Measurements from ENCODE around the gene MSTN. TPM values are rescaled to one million over a fixed set of nuclear protein-coding genes. Genes with fewer than 3 reads are reported as not detected.

The MSTN gene
- total RNA-seq, 4 donors from 2014 or later = 0.27 to 0.45 (median 0.29) TPM; not detected in 1

DNA sequence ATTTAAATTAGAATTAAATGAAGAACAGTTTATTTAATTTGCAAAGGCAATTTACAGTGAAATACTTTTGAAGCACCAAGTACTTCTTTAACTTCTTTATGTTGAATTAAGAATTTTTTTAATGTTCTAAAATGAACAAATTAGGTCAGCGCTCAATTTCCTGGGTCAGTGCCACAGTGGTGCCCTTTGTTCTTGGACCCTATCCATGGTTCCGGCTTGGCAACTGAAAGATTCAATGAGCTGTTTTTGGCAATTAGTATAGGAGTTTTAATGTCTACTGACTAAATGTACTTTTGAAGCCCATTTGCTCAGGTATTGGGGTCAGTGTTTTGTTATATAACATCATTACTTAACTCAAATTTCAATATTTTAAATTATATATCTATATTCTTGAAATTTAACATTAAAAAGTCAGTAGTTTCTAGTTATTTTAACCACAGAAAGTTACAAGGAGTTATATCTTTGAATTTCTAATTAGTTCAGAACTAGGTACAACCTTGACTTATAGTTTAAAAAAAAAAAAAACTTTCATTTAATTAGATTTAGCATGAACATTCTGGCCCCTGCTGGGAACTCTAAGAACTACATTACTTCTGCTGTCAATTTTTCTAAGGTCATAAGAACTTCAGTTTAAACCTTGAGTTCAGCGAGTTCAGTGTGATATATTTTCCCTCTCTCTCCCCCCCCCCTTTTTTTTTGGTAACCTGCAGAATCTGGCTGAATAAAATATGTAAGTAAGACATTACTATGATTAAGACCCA, 7.6 kb upstream of the MSTN start:
- no peak overlapping the region for H3K4me3 ChIP-seq (replicated peaks in 1 of 3)
- no peaks in the 10 kb centered on the region for H3K27me3 ChIP-seq
- peaks cover 4 to 6% of the 10 kb centered on the region in 2 donors for H3K4me1 ChIP-seq
- TF ChIP-seq, protein P1, sequence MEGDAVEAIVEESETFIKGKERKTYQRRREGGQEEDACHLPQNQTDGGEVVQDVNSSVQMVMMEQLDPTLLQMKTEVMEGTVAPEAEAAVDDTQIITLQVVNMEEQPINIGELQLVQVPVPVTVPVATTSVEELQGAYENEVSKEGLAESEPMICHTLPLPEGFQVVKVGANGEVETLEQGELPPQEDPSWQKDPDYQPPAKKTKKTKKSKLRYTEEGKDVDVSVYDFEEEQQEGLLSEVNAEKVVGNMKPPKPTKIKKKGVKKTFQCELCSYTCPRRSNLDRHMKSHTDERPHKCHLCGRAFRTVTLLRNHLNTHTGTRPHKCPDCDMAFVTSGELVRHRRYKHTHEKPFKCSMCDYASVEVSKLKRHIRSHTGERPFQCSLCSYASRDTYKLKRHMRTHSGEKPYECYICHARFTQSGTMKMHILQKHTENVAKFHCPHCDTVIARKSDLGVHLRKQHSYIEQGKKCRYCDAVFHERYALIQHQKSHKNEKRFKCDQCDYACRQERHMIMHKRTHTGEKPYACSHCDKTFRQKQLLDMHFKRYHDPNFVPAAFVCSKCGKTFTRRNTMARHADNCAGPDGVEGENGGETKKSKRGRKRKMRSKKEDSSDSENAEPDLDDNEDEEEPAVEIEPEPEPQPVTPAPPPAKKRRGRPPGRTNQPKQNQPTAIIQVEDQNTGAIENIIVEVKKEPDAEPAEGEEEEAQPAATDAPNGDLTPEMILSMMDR (IDR thresholded peaks at IDR 0.05) = peak; percentile 35 to 73 (median 47)
- TF ChIP-seq POLR2A (IDR thresholded peaks at IDR 0.05) = no peak
- H3K9me3 ChIP-seq = no peaks in the 10 kb centered on the region
- WGBS, 2 donors = 37 to 39% methylated on average over 3 of the region's 3 CpGs
- H3K27ac ChIP-seq = no peak overlapping the region
- peak; percentile 46 to 53 for DNase-seq
- intact Hi-C loops (cut with DNase I) = no loop called here
- H3K36me3 ChIP-seq = no peaks in the 10 kb centered on the region

DNA sequence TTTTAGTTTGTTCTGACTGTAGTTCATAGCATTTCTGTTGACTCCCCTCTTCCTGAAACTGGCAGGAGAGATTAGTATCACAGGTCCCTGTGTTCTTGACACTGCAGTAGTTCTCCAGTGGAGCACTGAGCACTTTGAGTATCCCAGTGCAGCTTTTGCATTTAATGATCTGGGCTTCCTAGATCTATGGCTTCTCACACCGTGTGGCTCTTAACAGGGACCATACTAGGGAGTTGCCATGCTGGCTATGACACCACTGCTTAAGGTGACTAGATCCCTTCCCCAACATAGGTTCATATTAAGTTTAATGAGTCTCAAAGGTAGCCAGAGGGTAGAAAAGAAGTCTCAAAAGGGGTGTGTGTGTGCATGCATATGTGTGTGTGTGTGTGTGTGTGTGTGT, 6.2 kb upstream of the MSTN start:
- no peak overlapping the region for H3K27ac ChIP-seq
- no peaks in the 10 kb centered on the region for H3K36me3 ChIP-seq
- no peak for TF ChIP-seq POLR2A (IDR thresholded peaks at IDR 0.05)
- TF ChIP-seq, protein P1 (IDR thresholded peaks at IDR 0.05) = no peak
- no peak for DNase-seq
- WGBS, 2 donors = 57 to 69% methylated on average over 1 of the region's 1 CpG
- intact Hi-C loops (cut with DNase I) = no loop called here
- H3K4me1 ChIP-seq = peaks cover 4 to 6% of the 10 kb centered on the region in 2 donors
- H3K27me3 ChIP-seq = no peaks in the 10 kb centered on the region
- H3K4me3 ChIP-seq (replicated peaks in 1 of 3) = no peak overlapping the region
- H3K9me3 ChIP-seq = no peaks in the 10 kb centered on the region

DNA sequence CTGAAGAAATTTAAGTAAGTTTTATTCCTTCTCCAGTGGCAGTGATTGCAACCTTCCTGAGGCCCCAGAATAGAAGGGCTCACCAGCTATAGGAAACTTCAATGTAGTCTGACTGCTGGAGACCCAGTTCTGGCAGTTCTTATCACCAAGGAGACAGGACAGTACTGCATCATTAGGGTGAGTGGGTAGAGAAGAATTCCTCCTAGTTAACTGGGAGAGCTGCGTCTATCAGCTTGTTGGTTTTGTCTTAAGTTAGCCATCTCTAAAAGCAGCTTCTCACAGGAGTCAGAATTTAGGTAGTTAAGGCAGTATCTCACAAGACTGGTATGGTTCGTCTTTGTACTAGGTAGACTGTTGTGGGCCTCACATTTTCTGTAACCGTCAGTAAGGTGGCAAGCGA, 3.3 kb upstream of the MSTN start:
- Histone ChIP-seq H3K36me3 (no peaks in the 10 kb centered on the region), H3K9me3 (no peaks in the 10 kb centered on the region), H3K27ac (no peak overlapping the region), H3K27me3 (no peaks in the 10 kb centered on the region), H3K4me1 (peaks cover 4 to 6% of the 10 kb centered on the region in 2 donors), H3K4me3 (replicated peaks in 1 of 3) (no peak overlapping the region)
- intact Hi-C loops (cut with DNase I) = no loop called here
- DNase-seq = no peak
- WGBS, 2 donors = 87 to 91% methylated on average over 4 of the region's 4 CpGs
- TF ChIP-seq, protein P1 (IDR thresholded peaks at IDR 0.05) = no peak
- TF ChIP-seq POLR2A (IDR thresholded peaks at IDR 0.05) = no peak

DNA sequence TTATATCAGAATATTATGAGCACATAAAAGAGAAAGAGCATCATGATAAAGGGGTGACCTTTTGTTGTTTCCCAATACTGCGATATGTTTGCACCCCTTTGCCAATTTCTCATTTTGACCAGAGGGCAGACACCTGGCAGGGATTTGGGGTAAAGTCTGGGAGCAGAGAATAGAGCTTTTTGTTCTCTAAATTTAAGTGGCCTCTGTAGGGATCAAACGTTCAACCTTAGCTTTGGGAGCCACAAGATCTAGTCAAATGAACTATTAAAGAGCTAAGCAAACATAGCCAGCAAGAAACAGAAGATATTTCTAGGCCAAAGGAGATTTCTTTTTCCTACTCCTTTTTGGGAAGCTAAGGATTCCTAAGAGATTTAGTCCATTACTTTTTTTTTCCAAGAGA, 1.1 kb upstream of the MSTN start:
- H3K4me3 ChIP-seq (replicated peaks in 1 of 3) = no peak overlapping the region
- H3K27ac ChIP-seq = no peak overlapping the region
- intact Hi-C loops (cut with DNase I) = no loop called here
- no peaks in the 10 kb centered on the region for H3K4me1 ChIP-seq
- no peaks in the 10 kb centered on the region for H3K9me3 ChIP-seq
- WGBS, 2 donors = 65 to 69% methylated on average over 2 of the region's 2 CpGs
- no peaks in the 10 kb centered on the region for H3K36me3 ChIP-seq
- no peaks in the 10 kb centered on the region for H3K27me3 ChIP-seq
- no peak for DNase-seq
- TF ChIP-seq POLR2A (IDR thresholded peaks at IDR 0.05) = no peak
- TF ChIP-seq, protein P1 (IDR thresholded peaks at IDR 0.05) = no peak

DNA sequence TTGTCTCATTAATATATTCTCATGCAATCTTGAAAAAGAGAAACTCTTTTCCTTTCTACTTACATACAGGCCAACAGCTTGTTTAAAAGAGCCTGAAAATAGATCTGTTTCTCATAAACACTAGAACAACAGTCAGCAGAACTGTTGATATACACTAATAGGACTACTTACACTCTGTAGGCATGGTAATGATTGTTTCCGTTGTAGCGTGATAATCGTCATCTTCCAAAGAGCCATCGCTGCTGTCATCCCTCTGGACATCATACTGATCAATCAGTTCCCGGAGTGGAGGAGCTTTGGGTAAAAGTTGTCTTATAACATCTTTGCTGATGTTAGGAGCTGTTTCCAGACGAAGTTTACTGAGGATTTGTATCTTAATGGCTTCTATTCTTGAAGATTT, 476 bp downstream of the MSTN start:
- H3K4me3 ChIP-seq (replicated peaks in 1 of 3) = no peak overlapping the region
- WGBS, 2 donors = 77 to 84% methylated on average over 6 of the region's 6 CpGs
- intact Hi-C loops (cut with DNase I) = no loop called here

More for the DNA sequence above, 476 bp downstream of the MSTN start:
- TF ChIP-seq, protein P1 (IDR thresholded peaks at IDR 0.05) = no peak
- TF ChIP-seq POLR2A (IDR thresholded peaks at IDR 0.05) = no peak
- Histone ChIP-seq H3K27me3 (no peaks in the 10 kb centered on the region), H3K27ac (no peak overlapping the region), H3K4me1 (no peaks in the 10 kb centered on the region), H3K9me3 (no peaks in the 10 kb centered on the region), H3K36me3 (no peaks in the 10 kb centered on the region)
- no peak for DNase-seq
